HG03095 (cell line): ENCODE measurements around the gene MX2.

Source experiments
- ATAC-seq: cut with Tn5 transposase; IDR thresholded peaks from one replicate; pipeline ENCODE4 v1.9.1; 2021; ENCODE audit warnings: moderate library complexity; ENCODE audit not compliant: unreplicated experiment

Gene MX2

GRCh38 chr21:41432562-41433460 lies 71.0 kb downstream of the MX2 start:
- no peak for ATAC-seq

- no peak for ATAC-seq
Measured at GRCh38 chr21:41433566-41433965, 71.7 kb downstream of the MX2 start.

- ATAC-seq = no peak
Measured at GRCh38 chr21:41435706-41436105, 73.9 kb downstream of the MX2 start.

- no peak for ATAC-seq
Measured at GRCh38 chr21:41437729-41438128, 75.9 kb downstream of the MX2 start.

GRCh38 chr21:41438425-41439113 lies 76.7 kb downstream of the MX2 start:
- no peak for ATAC-seq

- no peak for ATAC-seq
Measured at GRCh38 chr21:41439248-41439647, 77.4 kb downstream of the MX2 start.

- ATAC-seq = no peak
Measured at GRCh38 chr21:41441546-41441945, 79.7 kb downstream of the MX2 start.

GRCh38 chr21:41442481-41443186 lies 80.8 kb downstream of the MX2 start:
- ATAC-seq = no peak

GRCh38 chr21:41443562-41443961 lies 81.7 kb downstream of the MX2 start:
- ATAC-seq = no peak

- no peak for ATAC-seq
Measured at GRCh38 chr21:41444703-41445464, 83.1 kb downstream of the MX2 start.

GRCh38 chr21:41445465-41445862 lies 83.6 kb downstream of the MX2 start:
- no peak for ATAC-seq

- no peak for ATAC-seq
Measured at GRCh38 chr21:41446586-41446985, 84.8 kb downstream of the MX2 start.

GRCh38 chr21:41447356-41447755 lies 85.5 kb downstream of the MX2 start:
- no peak for ATAC-seq

GRCh38 chr21:41449613-41450012 lies 87.8 kb downstream of the MX2 start:
- ATAC-seq = no peak

GRCh38 chr21:41451753-41452676 lies 90.2 kb downstream of the MX2 start:
- no peak for ATAC-seq

- no peak for ATAC-seq
Measured at GRCh38 chr21:41453198-41453597, 91.4 kb downstream of the MX2 start.

GRCh38 chr21:41453761-41454160 lies 91.9 kb downstream of the MX2 start:
- ATAC-seq = no peak

GRCh38 chr21:41458121-41458520 lies 96.3 kb downstream of the MX2 start:
- no peak for ATAC-seq

- no peak for ATAC-seq
Measured at GRCh38 chr21:41458559-41458958, 96.7 kb downstream of the MX2 start.
